ENCODE measurements around the gene COA3.

The COA3 gene

DNA sequence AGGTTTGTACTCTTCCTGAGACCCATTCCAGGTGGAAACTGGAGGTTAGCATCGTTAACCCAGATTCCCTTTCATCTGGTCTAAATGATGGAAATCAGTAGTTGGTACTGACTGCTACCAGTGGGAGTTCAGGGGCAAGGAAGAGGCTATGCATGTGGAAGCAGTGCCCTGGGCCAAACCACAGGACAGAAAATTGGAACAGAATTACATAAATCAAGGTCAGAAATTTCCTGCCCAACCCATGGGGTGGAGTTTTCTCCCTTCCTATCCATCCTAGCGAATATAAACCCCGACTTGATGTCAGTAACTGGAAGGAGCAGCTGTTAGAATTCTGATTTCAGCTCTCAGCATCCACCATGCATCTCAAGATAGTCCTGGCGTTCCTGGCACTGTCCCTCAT is 45.8 kb upstream of the COA3 start, which contains the start of gene AOC2:
Gene AOC2 (plus strand): TSS at position 310 of the 400 bp plus-strand sequence. CDS start 47 bp downstream, at position 357.
- DNase-seq (ENCODE audit: low read depth) = no peak
- no peak within 1 kb of the TSS for H3K4me3 ChIP-seq (ENCODE audit: low read depth, low read length)
- TF ChIP-seq, protein P1, sequence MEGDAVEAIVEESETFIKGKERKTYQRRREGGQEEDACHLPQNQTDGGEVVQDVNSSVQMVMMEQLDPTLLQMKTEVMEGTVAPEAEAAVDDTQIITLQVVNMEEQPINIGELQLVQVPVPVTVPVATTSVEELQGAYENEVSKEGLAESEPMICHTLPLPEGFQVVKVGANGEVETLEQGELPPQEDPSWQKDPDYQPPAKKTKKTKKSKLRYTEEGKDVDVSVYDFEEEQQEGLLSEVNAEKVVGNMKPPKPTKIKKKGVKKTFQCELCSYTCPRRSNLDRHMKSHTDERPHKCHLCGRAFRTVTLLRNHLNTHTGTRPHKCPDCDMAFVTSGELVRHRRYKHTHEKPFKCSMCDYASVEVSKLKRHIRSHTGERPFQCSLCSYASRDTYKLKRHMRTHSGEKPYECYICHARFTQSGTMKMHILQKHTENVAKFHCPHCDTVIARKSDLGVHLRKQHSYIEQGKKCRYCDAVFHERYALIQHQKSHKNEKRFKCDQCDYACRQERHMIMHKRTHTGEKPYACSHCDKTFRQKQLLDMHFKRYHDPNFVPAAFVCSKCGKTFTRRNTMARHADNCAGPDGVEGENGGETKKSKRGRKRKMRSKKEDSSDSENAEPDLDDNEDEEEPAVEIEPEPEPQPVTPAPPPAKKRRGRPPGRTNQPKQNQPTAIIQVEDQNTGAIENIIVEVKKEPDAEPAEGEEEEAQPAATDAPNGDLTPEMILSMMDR (IDR thresholded peaks at IDR 0.05; ENCODE audit: insufficient read depth, low read depth, low read length, missing control alignments) = no peak

DNA sequence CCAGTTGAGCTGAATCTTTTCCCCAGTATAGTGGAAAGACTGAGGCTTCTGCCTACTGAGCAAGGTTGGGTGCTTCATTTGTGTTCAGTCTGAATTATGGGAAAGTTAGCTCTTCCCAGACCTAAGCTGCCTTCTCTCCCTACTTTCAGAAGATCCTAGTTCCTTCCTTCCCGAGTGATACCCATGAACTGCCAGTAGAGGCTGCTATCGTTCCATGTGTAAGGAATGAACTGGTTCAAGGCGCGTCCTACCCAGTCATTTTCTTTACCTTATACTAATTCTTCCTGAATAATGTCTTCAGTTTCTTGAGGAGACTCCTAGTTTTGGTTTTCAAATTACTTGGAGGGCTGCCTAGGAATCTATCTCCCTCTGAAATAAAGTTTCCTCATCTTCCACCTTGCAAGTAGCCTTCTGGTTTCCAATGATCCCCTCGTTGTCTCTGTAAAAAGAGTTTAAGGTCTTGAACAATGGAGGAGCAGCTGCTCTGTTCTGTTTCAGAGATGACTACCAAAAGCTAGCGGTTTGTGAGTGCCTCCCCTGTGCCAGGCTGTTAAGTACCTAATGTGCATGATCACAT is 44.9 kb upstream of the COA3 start:
- TF ChIP-seq, protein P1 (IDR thresholded peaks at IDR 0.05; ENCODE audit: insufficient read depth, low read depth, low read length, missing control alignments) = peak; percentile 81
- H3K4me3 ChIP-seq (ENCODE audit: low read depth, low read length) = no peak overlapping the region
- DNase-seq (ENCODE audit: low read depth) = peak; percentile 37

DNA sequence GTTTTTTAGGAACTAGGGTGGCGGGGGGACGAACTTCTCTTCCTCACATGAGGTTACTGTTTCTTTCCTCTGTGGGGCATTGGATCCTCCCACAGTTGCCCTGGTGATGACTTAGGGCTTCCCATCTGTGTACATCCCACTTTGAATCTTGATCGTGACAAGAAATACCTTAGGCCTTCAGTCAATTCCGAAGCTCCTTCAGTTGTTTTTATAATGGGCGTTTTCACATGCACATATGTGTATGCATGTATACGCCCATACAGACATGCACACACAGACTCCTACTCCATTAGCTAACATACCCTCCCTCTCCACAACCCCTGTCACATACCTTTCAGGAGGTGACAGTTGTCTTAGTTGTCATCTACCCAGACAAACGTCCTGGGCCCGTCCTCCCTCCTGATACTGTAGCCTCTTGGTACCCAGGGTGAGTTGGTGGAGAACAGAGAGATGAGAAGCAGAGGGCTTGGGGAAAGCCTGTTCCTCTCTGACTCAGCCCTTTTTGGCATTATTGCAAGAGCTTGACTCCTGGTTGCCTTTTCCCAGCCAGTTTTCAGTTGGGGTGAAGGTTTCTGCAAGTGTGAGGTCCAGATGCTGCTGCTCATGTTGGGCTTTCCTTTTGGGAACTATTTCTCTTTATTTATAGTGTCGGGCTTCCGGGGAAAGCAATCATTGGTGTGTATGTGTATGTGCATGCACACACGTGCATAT is 43.6 kb upstream of the COA3 start:
- no peak overlapping the region for H3K4me3 ChIP-seq (ENCODE audit: low read depth, low read length)
- TF ChIP-seq, protein P1 (IDR thresholded peaks at IDR 0.05; ENCODE audit: insufficient read depth, low read depth, low read length, missing control alignments) = no peak
- no peak for DNase-seq (ENCODE audit: low read depth)

DNA sequence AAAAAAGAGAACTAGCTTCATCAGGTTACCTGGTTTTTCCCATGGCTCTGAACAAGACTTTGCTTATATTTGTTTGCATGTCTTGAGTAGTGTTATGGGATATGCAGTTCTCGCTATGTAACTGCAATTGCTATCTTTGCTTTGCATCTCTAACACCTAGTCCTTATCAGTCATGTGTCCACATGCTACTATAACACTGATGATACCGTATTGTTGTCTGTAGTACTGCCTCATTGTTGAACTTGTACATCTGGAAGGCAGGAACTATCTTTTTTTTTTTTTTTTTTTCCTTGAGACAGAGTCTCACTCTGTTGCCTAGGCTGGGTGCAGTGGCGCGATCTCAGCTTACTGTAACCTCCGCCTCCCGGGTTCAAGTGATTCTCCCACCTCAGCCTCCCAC is 37.2 kb upstream of the COA3 start:
- H3K4me3 ChIP-seq (ENCODE audit: low read depth, low read length) = no peak overlapping the region
- no peak for DNase-seq (ENCODE audit: low read depth)
- TF ChIP-seq, protein P1 (IDR thresholded peaks at IDR 0.05; ENCODE audit: insufficient read depth, low read depth, low read length, missing control alignments) = no peak

DNA sequence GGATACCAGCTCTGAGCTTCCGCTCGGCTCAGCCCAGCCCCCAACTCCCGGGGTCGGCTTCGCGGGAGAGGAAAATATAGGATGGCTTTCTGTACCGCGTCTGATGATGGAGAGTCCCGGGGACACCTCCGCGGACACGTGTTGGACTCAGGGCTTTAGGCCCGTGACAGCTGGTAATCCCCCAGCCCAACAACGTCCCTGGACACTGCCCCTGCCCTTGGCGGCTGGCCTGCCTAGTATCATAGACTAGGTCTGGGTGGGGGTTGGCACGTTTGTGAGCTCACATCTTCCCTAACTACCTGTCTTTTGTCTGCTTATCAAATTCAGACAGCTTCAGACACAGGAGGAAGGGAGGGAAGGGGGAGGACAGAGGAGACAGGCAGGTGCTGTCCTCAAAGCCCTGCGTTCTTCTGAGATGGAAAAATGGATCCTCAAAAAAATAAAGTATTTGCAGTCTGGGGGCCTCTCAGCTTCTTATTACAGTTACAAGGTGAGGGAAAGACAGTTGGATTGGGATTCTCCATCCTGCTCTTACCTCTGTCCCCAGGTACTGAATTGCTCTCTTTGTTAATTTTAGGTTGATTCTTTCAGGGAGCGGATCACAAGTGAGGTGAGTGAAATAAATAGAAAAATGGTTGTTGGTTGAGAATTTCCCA is 35.4 kb upstream of the COA3 start:
- H3K4me3 ChIP-seq (ENCODE audit: low read depth, low read length) = peak overlapping the region; percentile 95
- TF ChIP-seq, protein P1 (IDR thresholded peaks at IDR 0.05; ENCODE audit: insufficient read depth, low read depth, low read length, missing control alignments) = no peak
- no peak for DNase-seq (ENCODE audit: low read depth)

DNA sequence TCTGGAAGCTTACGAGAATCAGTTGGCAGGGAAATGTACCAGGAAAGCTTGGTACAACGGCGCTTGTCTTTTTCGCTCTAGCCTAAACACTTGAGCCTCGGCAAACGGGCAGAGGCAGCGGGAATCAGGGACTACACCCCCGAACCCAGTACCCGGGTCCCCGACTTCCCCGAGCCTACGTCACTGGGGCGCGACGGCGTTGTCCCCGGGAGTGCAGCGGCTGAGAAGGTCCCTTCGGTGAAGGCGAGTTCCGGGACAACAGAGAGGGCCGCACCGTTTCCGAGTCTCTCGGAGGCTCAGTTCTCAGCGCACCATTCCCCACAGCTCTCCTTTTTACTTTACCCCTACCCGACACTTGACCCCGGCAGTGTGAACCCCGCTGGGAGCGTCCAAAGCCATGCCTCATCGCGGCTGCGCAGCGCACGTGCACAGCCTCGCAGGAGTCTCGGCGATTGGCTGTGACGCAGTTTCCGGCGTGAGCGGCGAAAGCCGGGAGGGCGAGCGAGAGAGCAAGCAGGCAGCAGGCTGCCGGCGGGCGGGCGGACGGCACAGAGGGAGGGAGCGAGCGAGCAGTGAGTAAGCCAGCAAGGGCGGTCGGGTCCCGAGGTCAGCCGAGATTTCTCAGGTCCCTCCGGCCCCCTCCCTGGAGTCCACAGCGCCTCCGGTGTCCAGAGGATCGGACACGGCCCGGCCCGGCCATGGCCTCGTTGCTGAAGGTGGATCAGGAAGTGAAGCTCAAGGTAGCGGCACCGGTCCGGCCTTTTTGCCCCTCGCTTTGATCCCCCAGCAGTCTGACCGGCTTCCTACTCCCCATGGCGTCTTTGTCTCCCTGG is 34.6 kb upstream of the COA3 start, which contains the start of gene PSME3:
Gene PSME3 (plus strand): TSS at position 464 of the 833 bp plus-strand sequence. CDS start 235 bp downstream, at position 699.
- peak; percentile 90 for DNase-seq (ENCODE audit: low read depth)
- TF ChIP-seq, protein P1 (IDR thresholded peaks at IDR 0.05; ENCODE audit: insufficient read depth, low read depth, low read length, missing control alignments) = no peak
- H3K4me3 ChIP-seq (ENCODE audit: low read depth, low read length) = peak within 1 kb of the TSS; percentile 95

Measured in GM12865 (cell line).